NCI-H345 treated with DMSO at 0.1 percent for 48 hours (cell line): Measurements from ENCODE around the gene PROSER2.

Source experiments
- DNase-seq: peaks from one replicate; lab custom pipeline; 2025; ENCODE audit not compliant: unreplicated experiment; lab: John Stamatoyannopoulos, UW

Gene PROSER2

DNA sequence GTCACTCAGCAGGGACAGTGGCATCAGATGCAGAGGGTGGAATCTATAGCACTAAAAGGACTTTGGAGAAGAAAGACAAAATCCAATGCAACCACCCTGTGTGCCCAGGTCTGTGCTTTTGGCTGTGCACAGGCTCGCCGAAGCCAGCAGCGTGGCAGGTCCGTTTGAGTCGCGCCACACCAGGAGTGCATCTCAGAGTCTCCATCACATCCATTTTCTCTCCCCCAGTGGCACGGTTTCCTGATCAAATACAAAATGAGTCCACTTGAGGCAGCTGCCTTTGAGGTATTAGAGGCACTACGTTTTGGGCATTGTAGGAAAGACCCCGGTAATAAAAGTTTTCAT is 23.4 kb upstream of the PROSER2 start:
- no peak for DNase-seq

DNA sequence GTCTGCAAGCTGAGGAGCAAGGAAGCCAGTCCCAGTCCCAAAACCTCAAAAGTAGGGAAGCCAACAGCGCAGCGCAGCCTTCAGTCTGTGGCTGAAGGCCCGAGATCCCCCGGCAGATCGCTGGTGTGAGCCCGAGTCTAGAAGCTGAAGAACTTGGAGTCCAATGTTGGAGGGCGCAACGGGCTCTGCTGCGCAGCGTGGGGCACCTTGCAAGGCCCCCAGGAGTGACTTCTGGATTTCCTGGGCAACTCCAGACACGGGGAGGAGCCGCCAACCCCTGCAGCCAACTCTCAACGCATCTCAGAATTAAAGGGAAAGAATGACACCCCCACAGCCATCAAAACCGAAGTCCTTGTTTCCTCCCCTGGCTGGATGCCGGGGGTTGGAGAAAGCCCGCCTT is 18.8 kb upstream of the PROSER2 start:
- no peak for DNase-seq

DNA sequence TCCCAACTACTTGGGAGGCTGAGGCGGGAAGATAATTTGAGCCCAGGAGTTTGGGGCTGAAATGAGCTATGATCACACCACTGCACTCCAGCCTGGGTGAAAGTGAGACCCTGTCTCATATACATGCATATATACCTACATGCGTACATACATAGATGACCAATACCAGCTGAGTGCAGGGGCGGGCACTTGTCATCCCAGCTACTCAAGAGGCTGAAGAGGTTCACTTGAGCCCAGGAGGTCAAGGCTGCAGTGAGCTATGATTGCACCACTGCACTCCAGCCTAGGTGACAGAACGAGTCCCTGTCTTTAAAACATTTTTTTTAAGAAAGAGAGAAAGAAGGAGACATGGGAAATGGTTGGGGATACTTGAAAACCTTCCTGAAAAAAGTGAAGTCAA is 17.4 kb upstream of the PROSER2 start:
- DNase-seq = no peak

DNA sequence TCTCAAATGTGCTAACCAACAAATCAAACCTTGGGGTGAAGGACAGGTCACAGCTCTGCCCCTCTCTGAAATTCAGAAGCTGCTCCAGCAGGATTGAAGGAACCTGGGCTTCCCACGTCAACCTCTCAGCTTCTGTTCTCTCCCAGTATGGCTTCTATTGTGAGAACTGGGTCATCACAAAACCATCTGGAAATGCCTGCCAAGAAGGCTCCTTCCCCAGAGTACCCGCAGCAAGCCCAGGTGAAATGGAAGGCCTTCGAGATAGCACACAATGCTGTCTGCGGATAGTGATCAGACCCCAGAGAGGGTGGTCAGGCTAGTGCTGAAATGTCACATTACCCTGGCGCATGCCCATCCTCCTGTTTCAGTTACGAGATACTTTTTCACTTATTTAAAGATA is 16.4 kb upstream of the PROSER2 start:
- DNase-seq = no peak

DNA sequence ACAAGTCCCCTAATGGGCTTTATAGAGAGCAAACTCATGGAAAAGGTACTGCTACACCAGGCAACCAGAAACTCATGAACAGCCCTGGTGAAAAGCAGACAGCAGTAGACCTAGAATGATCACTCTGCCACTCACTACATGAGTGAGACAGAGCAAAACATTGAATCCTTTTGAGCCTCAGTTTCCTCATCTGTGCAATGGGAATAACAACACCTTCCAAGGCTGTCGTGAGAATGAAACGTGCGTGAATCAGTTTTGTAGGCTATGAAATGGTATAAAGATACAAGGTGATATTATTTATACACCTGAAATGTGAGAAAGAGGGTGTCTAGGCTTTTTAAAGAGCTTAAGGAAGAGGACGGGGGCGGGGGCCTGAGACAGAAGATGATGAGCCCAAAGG is 14.3 kb upstream of the PROSER2 start:
- DNase-seq = no peak

DNA sequence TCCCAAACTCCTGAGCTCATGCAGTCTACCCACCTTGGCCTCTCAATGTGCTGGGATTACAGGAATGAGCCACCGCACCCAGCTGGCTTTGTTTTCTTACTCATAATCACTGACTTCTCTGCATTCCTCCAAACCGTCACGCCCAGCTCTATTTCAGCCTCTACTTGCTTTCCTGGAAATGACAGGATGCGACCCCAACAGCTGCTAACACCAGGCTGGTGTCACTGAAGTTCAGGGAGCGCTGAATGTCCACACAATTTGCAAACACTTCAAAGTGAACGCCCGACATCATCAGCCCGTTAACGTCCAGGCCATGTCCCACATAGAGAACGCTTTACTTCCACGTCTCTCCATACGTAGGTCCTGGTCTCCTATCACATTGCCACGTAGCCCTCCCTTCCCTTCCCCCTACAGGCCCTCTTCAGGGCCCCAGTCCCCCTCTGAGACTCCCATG is 12.8 kb upstream of the PROSER2 start:
- no peak for DNase-seq

DNA sequence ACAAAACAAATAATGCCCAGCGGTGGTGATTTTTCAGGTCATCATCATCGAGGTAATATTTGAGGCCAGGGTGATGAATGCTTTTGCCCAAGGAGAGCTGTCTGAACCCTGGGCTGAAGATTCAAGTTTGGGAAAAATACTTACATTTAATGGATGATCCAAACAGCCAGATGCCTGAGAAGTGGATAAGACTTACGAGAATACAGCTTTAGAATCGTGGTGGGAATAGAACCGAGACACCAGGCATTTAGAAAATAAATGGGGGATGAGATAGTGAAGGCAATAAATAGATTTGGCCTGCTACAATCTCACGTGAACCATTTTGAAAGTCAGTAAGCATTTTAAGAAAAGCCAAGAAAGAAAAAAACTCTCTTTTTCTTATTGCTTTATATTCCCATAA is 12.2 kb upstream of the PROSER2 start:
- no peak for DNase-seq

DNA sequence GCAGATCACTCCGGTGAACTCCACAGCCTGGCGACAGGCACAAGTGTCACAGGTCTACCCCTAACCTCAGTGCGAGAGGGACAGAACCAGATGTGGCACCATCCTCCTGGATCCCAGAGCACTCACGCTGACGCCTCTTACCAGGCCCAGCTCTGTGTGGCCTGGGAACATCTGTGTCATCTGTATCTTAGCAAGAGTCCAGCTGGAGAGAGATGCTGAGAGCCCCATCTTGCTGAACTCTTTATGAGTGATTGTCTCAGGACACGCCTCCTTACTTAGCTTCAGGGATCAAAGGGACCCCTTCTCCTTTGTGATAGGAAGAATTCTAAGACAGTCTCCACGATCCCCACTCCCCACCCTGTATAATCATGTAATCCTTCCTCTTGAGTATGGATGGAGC is 10.0 kb upstream of the PROSER2 start:
- no peak for DNase-seq

DNA sequence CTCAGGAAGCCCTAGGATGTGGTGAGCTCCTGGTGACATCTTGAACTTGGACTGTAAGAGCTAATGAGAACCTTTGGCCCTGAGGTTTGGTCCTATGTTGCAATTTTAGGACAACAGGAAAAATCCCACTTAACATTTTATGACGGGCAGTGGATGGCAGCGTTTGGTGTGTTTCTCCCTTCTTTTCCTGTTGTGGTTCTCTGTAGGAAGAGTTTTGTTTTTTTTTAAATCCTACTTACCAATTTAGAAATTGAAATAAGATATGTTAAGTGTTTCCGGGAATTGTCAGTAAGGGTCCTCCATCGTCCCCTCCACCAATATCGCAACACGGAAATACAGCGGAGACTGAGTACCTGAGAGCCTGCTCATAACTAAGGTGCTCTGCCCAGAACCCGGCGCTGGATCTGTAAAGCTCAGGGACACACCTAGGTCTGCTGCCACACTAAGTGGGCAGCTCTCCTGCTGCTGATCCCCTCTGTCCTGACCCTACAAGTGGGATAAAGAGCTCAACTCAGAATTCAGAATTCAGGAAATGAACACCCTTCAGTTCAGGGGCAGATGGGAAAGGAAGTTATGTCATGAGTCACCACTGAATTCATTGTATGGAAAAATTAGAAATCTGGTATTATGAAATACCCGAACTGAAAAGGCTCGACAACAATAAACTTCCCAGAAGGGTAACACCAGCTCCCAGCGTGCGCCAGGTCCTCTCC is 9.1 kb upstream of the PROSER2 start:
- DNase-seq = no peak

DNA sequence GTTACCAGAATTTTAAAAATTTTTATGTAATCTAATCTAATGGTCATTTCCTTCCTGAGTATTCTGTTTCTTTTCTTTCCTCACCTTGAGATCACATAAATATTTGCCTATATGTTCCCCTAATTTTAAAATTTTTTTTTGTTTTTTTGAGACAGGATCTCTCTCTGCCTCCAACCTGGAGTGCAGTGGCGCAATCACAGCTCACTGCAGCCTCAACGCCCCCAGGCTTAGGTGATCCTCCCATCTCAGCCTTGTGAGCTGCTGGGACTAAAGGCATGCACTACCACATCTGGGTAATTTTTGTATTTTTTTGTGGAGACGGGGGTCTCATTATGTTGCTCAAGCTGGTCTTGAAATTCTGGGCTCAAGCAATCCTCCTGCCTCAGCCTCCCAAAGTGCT is 4.1 kb upstream of the PROSER2 start:
- DNase-seq = no peak

DNA sequence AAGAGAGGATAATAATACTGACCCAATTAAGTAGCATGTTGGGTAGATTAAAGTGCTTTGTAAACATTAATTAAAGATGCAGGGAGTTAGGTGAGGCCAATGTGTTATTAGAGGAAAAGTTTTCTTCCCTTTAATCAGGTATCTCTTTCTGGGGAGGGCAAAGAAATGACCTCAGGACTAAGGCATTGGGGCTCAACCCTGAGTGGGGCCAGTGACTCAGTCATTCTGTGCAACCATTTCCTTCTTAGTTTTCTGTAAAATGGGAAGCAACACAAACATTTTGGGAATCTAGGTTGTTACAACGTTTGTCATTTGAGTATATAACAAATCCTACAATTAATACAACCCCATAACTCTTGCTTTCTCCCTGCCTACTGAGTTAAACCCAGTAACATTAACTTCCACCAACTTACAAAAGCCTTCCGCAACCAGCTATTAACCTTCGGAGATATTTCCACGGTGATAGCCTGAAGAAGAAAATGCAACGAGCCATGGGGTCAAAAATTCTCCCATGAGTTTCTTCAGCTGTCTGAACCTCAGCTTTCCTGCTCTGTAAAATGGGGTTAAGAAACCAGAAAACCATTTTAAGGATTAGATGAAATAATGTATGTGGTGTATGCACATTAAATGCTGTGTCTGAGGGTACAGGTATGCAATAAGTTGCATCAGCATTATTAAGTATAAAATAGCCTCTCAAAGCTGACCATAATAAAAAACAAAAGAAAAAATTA is 965 bp upstream of the PROSER2 start:
- DNase-seq = no peak

DNA sequence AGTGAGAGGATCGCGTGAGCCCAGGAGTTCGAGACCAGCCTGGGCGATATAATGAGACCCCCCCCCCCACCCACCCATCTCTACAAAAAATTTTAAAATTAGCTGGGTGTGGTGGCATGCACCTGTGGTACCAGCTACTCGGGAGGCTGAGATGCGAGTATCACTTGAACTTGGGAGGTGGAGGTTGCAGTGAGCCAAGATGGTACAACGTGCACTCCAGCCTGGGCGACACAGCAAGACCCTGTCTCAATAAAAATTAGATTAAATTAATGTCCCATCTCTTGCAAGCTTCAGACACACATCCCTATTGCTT is 391 bp upstream of the PROSER2 start:
- no peak for DNase-seq

DNA sequence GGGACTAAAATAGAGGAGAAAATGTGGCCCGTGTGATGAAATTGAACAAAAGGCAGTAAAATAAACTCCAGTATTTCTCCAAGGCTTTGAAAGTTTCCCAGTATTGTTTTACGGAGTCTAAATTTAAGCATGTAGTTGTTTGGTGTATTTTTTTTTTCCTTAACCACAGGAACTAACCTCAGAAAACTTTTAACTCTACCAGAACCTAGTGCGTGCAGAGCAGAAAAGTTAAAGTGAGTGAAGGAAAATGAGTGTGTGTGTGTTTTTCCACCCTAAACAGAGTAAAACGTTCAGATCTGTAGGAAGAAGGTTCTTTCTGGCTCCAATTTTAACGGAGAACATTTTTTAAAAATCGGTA is 812 bp downstream of the PROSER2 start:
- DNase-seq = no peak

DNA sequence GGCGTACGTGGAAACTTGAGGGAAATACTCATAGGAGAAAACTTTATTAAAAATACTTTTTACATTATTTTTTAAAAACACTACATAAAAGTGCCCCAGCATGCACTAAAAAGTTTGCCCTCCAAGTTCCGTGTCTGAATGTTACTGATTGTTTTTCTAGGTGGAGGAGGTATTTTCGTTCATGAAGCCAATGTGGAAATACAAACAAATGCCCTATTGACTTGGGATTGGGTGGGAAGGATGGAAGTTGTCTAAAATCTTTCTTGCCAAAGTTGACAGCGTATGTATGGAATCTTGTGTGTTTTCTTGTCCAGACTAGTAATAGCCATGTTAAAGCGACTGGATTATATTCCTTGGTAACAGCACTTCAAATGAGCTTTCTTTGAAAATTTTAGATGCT is 1.2 kb downstream of the PROSER2 start:
- DNase-seq = no peak

DNA sequence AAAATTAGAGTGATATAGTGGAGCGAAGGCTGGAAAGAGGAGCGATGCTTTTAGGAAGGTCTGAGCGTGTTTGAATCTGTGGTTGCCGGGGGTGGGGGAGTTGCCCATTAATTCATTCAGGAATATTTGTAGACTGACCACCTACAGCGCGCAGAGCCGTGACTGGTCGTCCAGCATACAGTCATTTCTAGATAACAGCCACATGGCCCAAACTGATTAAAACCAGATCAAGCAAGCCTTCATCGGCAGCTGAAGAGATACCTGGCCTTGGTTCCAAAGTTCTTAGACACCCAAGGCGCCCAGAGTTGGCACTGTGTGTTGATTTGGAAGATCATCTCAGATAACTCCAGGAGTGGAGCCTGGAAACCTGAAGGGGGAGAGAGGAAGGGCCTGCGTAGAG is 1.7 kb downstream of the PROSER2 start:
- no peak for DNase-seq

DNA sequence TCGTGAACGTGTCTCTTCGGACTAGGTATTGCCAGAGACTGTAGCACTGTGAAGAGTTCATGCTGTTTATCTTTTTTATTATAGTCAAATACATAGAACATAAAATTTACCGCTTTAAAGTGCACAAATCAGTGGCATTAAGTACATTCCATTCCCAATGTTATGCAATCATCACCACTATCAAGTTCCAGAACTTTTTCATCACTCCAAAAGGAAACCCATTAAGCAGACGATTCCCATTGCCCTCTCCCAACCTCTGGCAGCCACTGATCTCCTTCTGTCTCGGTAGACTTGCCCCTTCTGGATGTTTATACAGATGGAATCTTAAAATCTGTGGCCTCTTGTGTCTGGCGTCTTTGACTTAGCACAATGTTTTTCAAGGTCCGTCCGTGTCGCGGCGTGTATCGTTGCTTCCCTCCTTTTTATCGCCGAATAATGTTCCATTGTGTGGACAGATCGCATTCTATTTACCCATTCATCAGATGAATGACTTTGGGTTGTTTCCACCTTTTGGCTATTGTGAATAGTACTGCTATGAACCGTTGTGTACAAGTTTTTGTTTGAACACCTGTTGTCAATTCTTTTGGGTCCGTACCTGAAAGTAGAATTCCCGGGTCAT is 2.7 kb downstream of the PROSER2 start:
- DNase-seq = no peak

DNA sequence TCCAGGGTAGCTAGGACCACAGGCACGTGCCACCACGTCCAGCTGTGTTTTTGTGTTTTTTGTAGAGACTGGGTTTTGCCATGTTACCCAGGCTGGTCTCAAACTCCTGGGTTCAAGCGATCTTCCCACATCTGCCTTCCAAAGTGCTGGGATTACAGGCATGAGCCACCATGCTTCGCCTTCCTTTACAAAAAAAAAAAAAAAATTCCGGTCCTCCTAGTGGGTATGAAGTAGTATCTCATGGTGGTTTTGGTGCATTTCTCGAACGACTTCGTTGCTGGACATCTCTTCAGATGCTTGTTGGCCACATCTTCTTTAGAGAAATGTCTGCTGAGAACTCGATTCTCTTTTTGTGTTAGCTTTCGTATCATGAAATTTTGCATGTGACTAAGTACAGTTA is 3.9 kb downstream of the PROSER2 start:
- no peak for DNase-seq

DNA sequence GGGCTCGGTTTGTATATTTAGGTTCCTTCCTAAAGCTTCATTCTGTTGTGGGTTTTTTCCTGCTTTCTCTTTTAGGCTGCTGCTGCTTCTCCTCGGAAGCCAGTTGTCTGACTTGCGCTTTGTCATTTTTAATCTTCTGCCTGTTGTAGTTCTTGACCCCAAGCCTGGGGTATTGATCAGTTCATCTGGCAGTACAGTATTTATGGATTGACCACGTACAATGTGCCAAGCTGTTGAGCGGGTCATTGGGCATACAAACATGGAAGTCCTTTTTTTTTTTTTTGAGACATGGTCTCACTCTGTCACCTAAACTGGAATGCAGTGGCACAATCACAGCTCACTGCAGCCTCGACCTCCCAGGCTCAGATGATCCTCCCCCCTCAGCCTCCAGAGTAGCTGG is 4.3 kb downstream of the PROSER2 start:
- no peak for DNase-seq

DNA sequence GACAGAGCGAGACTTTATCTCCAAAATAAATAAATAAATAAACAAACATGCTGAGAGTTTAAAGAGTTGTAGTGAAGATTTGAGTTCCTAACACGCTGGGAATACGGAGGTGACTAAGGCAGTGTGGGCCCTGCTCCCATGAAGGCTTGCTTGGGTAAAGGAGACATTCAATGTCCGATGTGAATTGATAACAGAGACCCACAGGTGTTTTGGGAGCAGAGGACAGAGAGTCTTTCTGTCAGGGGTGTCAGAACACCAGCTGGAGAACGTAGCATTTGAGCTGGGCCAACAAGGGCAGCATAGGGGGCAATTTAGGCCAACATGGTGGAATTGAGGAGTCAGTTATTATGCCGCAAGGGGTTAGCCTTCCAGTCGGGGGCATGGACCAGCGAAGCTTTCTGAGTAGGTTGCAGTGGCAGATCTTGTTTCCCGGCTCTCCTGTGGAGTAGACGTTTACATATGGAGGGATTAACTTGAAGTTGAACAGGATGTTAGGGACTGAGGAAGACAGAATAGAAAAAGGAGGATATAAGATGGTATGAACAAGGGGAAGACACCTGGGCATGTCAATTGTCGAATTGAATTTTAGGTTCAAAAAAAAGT is 5.6 kb downstream of the PROSER2 start:
- DNase-seq = no peak

DNA sequence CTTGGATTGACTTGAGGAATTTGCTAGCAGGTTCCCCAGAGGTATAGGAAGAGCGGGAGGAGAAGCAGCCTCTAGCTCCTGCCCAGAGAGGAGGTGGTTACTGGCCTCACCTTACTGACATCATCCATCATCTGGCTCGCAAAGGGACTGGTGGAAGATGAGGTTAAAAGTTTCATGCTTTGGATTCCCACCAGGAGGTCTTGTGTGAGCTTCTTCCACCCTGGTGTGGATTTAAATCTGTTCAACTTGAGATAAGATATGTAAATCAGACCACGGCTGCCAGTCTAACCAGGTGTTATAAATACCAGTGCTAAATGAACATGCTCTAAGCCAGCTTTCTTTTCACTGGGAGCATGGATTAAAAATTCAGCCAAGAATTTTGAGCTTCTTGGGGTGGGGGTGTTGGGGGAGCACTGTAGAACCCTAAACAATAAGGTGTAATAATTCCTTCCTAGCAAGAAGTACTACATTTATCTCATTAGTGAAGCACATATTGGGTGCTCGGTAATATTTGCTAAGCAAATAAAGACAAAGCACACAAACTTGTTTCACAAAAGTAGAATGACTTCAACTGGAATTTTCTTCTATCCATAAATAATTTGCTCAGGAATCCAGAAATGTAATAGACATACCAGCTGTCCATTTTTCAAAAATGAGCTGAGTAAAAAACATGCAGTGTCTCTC is 7.8 kb downstream of the PROSER2 start:
- DNase-seq = no peak

DNA sequence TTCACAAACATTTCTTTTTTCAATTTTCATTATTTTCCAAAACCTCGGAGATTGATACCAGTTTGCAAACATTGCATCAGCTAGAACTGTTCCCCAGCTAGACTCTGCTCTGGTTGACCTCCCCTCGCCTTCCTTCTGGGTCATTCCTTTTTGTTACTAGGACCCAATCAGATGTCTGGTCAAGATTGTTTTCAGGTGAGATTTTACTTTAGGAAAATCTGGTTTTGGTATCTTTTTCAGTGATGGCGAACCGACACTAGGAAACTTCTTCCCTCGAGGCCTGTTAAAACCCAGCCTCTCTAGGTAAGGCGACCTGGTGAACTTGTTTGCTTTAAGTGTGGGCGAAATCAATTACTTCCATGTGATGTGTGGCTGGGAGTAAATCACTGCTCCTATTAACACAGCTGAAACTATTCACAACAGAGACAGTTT is 8.4 kb downstream of the PROSER2 start:
- no peak for DNase-seq

DNA sequence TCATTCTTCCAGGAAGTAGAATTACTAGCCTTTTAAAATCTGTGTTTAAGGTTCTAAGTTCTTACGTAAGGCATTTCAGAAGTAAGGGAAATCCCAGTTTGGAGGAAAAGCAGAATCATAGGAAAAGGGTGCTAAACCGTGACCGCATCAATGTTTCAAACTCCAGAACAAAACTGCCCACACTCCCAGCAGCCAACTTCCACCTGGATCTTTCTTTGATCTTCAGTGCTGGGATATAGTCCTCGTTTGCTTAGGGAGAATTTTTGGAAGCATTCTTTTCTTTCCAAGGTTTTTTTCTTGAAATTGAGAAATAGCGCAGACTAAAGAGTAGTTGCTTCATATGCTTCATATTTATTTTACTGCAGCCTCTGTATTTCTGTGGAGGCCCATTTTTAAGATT is 8.9 kb downstream of the PROSER2 start:
- no peak for DNase-seq
